CD14-positive monocyte (primary cell): ENCODE data around the gene DGCR2. TPM values are rescaled to one million over a fixed set of nuclear protein-coding genes. Genes with fewer than 3 reads are reported as not detected.

ENCODE experiments used
- DNase-seq, 3 donors: peaks; one replicate each; pipeline ENCODE4 v3.0.0-alpha.2; 2011 to 2022
- H2AFZ ChIP-seq: 2 replicates; pipeline ENCODE4 v1.6.0; 2012; ENCODE audit warnings: mild to moderate bottlenecking, low read depth, low read length, inconsistent platforms; ENCODE audit not compliant: insufficient read depth, poor library complexity, severe bottlenecking
- H3K27ac ChIP-seq, 2 donors: 1 replicate in 1 of 2; 2 replicates in 1 of 2; pipeline ENCODE4 v1.5.1; 2012 to 2013; ENCODE audit warnings: low read length in 2 of 2, control low read depth in 1 of 2, inconsistent platforms in 1 of 2, low read depth in 1 of 2, mild to moderate bottlenecking in 1 of 2
- H3K27me3 ChIP-seq, 2 donors: one replicate each; pipeline versions ENCODE4 v1.6.0 to v1.6.1; 2011 to 2013; ENCODE audit warnings: low read length in 2 of 2; ENCODE audit not compliant: control insufficient read depth in 2 of 2, insufficient read depth in 2 of 2
- H3K36me3 ChIP-seq, 2 donors: replicated peaks in 1 of 2; 1 replicate in 1 of 2; 2 replicates in 1 of 2; pipeline versions ENCODE4 v1.5.1 to v1.6.1; 2012 to 2013; ENCODE audit warnings: low read length in 2 of 2, control low read depth in 1 of 2, inconsistent platforms in 1 of 2, mild to moderate bottlenecking in 1 of 2; ENCODE audit not compliant: insufficient read depth in 2 of 2, control insufficient read depth in 1 of 2
- H3K4me1 ChIP-seq, 2 donors: 1 replicate in 1 of 2; 2 replicates in 1 of 2; pipeline versions ENCODE4 v1.5.1 to v1.6.1; 2012 to 2013; ENCODE audit warnings: low read length in 2 of 2, control low read depth in 1 of 2, inconsistent platforms in 1 of 2, mild to moderate bottlenecking in 1 of 2, moderate library complexity in 1 of 2; ENCODE audit not compliant: insufficient read depth in 2 of 2, control insufficient read depth in 1 of 2
- H3K4me2 ChIP-seq: replicated peaks from 2 replicates; pipeline ENCODE3; 2012; ENCODE audit warnings: low read length, moderate library complexity, mild to moderate bottlenecking; ENCODE audit not compliant: poor library complexity, severe bottlenecking; ENCODE audit errors: extremely low read depth
- H3K4me3 ChIP-seq, 3 experiments: fragments of 200-600 bp in 1 of 3; sonication (generic) in 1 of 3; replicated peaks in 1 of 3; 1 replicate in 2 of 3; 2 replicates in 1 of 3; pipeline ENCODE4 v1.5.1; 2011 to 2013; ENCODE audit warnings: low read length in 3 of 3, mild to moderate bottlenecking in 3 of 3, control low read depth in 2 of 3, low read depth in 2 of 3, inconsistent platforms in 1 of 3, moderate library complexity in 1 of 3
- H3K79me2 ChIP-seq: 2 replicates; pipeline ENCODE4 v1.6.0; 2012; ENCODE audit warnings: mild to moderate bottlenecking, control low read depth, inconsistent platforms, low read length, moderate library complexity; ENCODE audit not compliant: insufficient read depth
- H3K9ac ChIP-seq: 2 replicates; pipeline ENCODE4 v1.6.0; 2017; ENCODE audit warnings: low read length, mild to moderate bottlenecking; ENCODE audit not compliant: insufficient read depth, poor library complexity, severe bottlenecking
- H3K9me3 ChIP-seq, 2 donors: replicated peaks in 1 of 2; 1 replicate in 1 of 2; 2 replicates in 1 of 2; pipeline versions ENCODE4 v1.5.1 to v1.6.1; 2012 to 2013; ENCODE audit warnings: low read length in 2 of 2, control low read depth in 1 of 2; ENCODE audit not compliant: control insufficient read depth in 1 of 2, insufficient read depth in 1 of 2
- H4K20me1 ChIP-seq: 2 replicates; pipeline ENCODE4 v1.6.0; 2012; ENCODE audit warnings: mild to moderate bottlenecking, low read length, control low read depth, moderate library complexity; ENCODE audit not compliant: insufficient read depth
- H3K27ac Mint-ChIP-seq, 7 donors: one replicate each; pipeline ENCODE4 v1.8.0; 2020; ENCODE audit warnings: mild to moderate bottlenecking in 7 of 7, mixed read lengths in 7 of 7, moderate library complexity in 6 of 7, inconsistent platforms in 2 of 7
- H3K27me3 Mint-ChIP-seq, 3 donors: one replicate each; pipeline ENCODE4 v1.8.0; 2021 to 2022; ENCODE audit warnings: low read depth in 3 of 3, mild to moderate bottlenecking in 3 of 3, mixed read lengths in 3 of 3, moderate library complexity in 3 of 3, inconsistent platforms in 1 of 3
- H3K36me3 Mint-ChIP-seq, 2 donors: one replicate each; pipeline ENCODE4 v1.8.0; 2020; ENCODE audit warnings: mixed read lengths in 2 of 2, inconsistent platforms in 1 of 2, mild to moderate bottlenecking in 1 of 2
- H3K4me1 Mint-ChIP-seq: one replicate; pipeline ENCODE4 v1.8.0; 2020; ENCODE audit warnings: mild to moderate bottlenecking, mixed read lengths
- H3K4me3 Mint-ChIP-seq, 2 donors: one replicate each; pipeline ENCODE4 v1.8.0; 2020; ENCODE audit warnings: mild to moderate bottlenecking in 2 of 2, mixed read lengths in 2 of 2, moderate library complexity in 1 of 2
- H3K9me3 Mint-ChIP-seq, 7 donors: one replicate each; pipeline ENCODE4 v1.8.0; 2020 to 2022; ENCODE audit warnings: mixed read lengths in 7 of 7, mild to moderate bottlenecking in 6 of 7, moderate library complexity in 6 of 7, inconsistent platforms in 2 of 7
- CTCF ChIP-seq: fragments of 200-600 bp; IDR thresholded peaks from one replicate; pipeline ENCODE4 v1.8.0; 2022; ENCODE audit warnings: antibody characterized with exemption, mild to moderate bottlenecking
- WGBS: methylation state at CpG from one replicate; pipeline ENCODE4 v1.1.5; 2013; ENCODE audit warnings: missing lambda C conversion rate; ENCODE audit not compliant: insufficient coverage; 5-methylcytosine and 5-hydroxymethylcytosine counted together
- intact Hi-C, 2 donors: fragments of 100-400 bp; cut with micrococcal nuclease; formaldehyde crosslinking; loops; one replicate each; pipeline versions ENCODE4 v1.15.0 to v1.15.1; 2023
- polyA plus RNA-seq, 3 donors: library from polyadenylated mRNA; depleted of rRNA in 1 of 3; unstranded in 2 of 3; stranded (reverse) in 1 of 3; fragments of 300-500 nt in 2 of 3; fragments of >200 nt in 1 of 3; fragmentation: Illumina TruSeq in 2 of 3; gene quantifications; 1 replicate in 2 of 3; 2 replicates in 1 of 3; pipeline ENCODE4 v1.2.3, GENCODE V29; 2012 to 2021

The DGCR2 gene
- polyA plus RNA-seq, 3 donors: 28.9 to 37.0 (median 36.2) TPM

GRCh38 chr22:19136915-19137314 is 14.7 kb upstream of the DGCR2 start:
- H3K9me3 ChIP-seq: no peaks in the 10 kb centered on the region
- peaks cover 94 to 98% of the 10 kb centered on the region in 2 donors for H3K36me3 ChIP-seq
- intact Hi-C loops: no loop called here
- H3K4me2 ChIP-seq: no peak overlapping the region
- no peaks in the 10 kb centered on the region for H3K9me3 Mint-ChIP-seq
- no peak for DNase-seq
- no peak overlapping the region for H3K4me3 Mint-ChIP-seq
- peaks cover 0 to 3% (median 0%) of the 10 kb centered on the region in 3 donors for H3K27me3 Mint-ChIP-seq
- no peaks in the 10 kb centered on the region for H3K4me1 Mint-ChIP-seq
- H4K20me1 ChIP-seq: no peaks in the 10 kb centered on the region
- TF ChIP-seq CTCF: no peak
- H3K36me3 Mint-ChIP-seq: peaks cover 85 to 98% of the 10 kb centered on the region in 2 donors
- H3K27me3 ChIP-seq: no peaks in the 10 kb centered on the region
- H3K27ac ChIP-seq: no peak overlapping the region
- no peak overlapping the region for H2AFZ ChIP-seq
- no peaks in the 10 kb centered on the region for H3K4me1 ChIP-seq
- 97% methylated on average over 10 of the region's 10 CpGs for WGBS
- no peak overlapping the region for H3K4me3 ChIP-seq
- H3K9ac ChIP-seq: no peak overlapping the region
- H3K27ac Mint-ChIP-seq: peak overlapping the region in 2 of 7 donors; percentile 2 to 23
- H3K79me2 ChIP-seq: no peaks in the 10 kb centered on the region

- TF ChIP-seq CTCF: no peak
- peak overlapping the region in 1 of 7 donors; percentile 65 for H3K27ac Mint-ChIP-seq
- H3K4me2 ChIP-seq: no peak overlapping the region
- WGBS: 94% methylated on average over 9 of the region's 18 CpGs
- H3K4me3 ChIP-seq: no peak overlapping the region
- H4K20me1 ChIP-seq: no peaks in the 10 kb centered on the region
- H2AFZ ChIP-seq: no peak overlapping the region
- H3K36me3 ChIP-seq: peaks cover 83 to 90% of the 10 kb centered on the region in 2 donors
- peaks cover 0 to 3% (median under 1%) of the 10 kb centered on the region in 3 donors for H3K27me3 Mint-ChIP-seq
- no peak overlapping the region for H3K4me3 Mint-ChIP-seq
- H3K4me1 Mint-ChIP-seq: no peaks in the 10 kb centered on the region
- H3K9me3 ChIP-seq: no peaks in the 10 kb centered on the region
- H3K36me3 Mint-ChIP-seq: peaks cover 76 to 87% of the 10 kb centered on the region in 2 donors
- no peaks in the 10 kb centered on the region for H3K4me1 ChIP-seq
- H3K9me3 Mint-ChIP-seq: no peaks in the 10 kb centered on the region
- no peaks in the 10 kb centered on the region for H3K27me3 ChIP-seq
- intact Hi-C loops: no loop called here
- no peaks in the 10 kb centered on the region for H3K79me2 ChIP-seq
- no peak for DNase-seq
- no peak overlapping the region for H3K9ac ChIP-seq
- H3K27ac ChIP-seq: no peak overlapping the region
Observed at GRCh38 chr22:19134874-19135273, 12.7 kb upstream of the DGCR2 start.
